IMR-90 (cell line): Measurements from ENCODE around the gene DAAM2. TPM values are rescaled to one million over a fixed set of nuclear protein-coding genes. Genes with fewer than 3 reads are reported as not detected.

Experiments
- ATAC-seq: fragments of 200-7000 bp; cut with Tn5 transposase; 2 replicates; pipeline ENCODE4 v1.9.1; 2020; ENCODE audit warnings: low read depth, mild to moderate bottlenecking, moderate library complexity
- BruUV-seq: library from RNA; stranded (reverse); fragments of 400-500 nt; replicated peaks from 2 replicates; lab custom pipeline; 2021; lab: Mats Ljungman, UMichigan
- CTCF ChIA-PET: fragments of 300-600 bp; formaldehyde crosslinking; extraction: SDS; loops from one replicate; lab custom pipeline; 2021; ENCODE audit warnings: antibody characterized with exemption; lab: Yijun Ruan, JAX
- POLR2A ChIA-PET: fragments of 300-600 bp; sonication (Branson Sonifier 250); formaldehyde crosslinking; loops from one replicate; lab custom pipeline; 2022; ENCODE audit warnings: antibody characterized with exemption; ENCODE audit not compliant: unreplicated experiment; lab: Charles Lee
- DNase-seq: peaks from one replicate; pipeline ENCODE4 v3.0.0; 2013
- H2AFZ ChIP-seq: replicated peaks from 2 replicates; pipeline ENCODE3; 2013; ENCODE audit warnings: low read length, mild to moderate bottlenecking; ENCODE audit not compliant: poor library complexity
- H2AK5ac ChIP-seq: 2 replicates; pipeline ENCODE4 v1.6.1; 2013; ENCODE audit warnings: low read depth, low read length, inconsistent platforms
- H2AK9ac ChIP-seq: replicated peaks from 2 replicates; pipeline ENCODE3; 2013; ENCODE audit warnings: mild to moderate bottlenecking, low read depth, low read length, moderate library complexity; ENCODE audit not compliant: poor library complexity
- H2BK120ac ChIP-seq: 2 replicates; pipeline ENCODE4 v1.6.1; 2013; ENCODE audit warnings: low read depth, low read length, inconsistent platforms
- H2BK15ac ChIP-seq: 3 replicates; pipeline ENCODE4 v1.6.1; 2013; ENCODE audit warnings: low read depth, low read length, inconsistent platforms
- H2BK20ac ChIP-seq: 2 replicates; pipeline ENCODE4 v1.6.1; 2013; ENCODE audit warnings: low read depth, mild to moderate bottlenecking, inconsistent platforms, low read length, moderate library complexity
- H2BK5ac ChIP-seq: 2 replicates; pipeline ENCODE4 v1.6.1; 2013; ENCODE audit warnings: mild to moderate bottlenecking, low read depth, low read length, inconsistent platforms; ENCODE audit not compliant: poor library complexity, severe bottlenecking
- H3K14ac ChIP-seq: replicated peaks from 2 replicates; pipeline ENCODE4 v1.6.1; 2013; ENCODE audit warnings: low read depth, low read length, inconsistent platforms
- H3K18ac ChIP-seq: 2 replicates; pipeline ENCODE4 v1.6.1; 2013; ENCODE audit warnings: low read depth, low read length, control low read depth
- H3K23ac ChIP-seq: 2 replicates; pipeline ENCODE4 v1.6.1; 2013; ENCODE audit warnings: low read depth, low read length, inconsistent platforms
- H3K27ac ChIP-seq: 2 replicates; pipeline ENCODE4 v1.5.1; 2013; ENCODE audit warnings: mild to moderate bottlenecking, control low read depth, low read length; ENCODE audit not compliant: insufficient read depth
- H3K27me3 ChIP-seq: 2 replicates; pipeline ENCODE4 v1.6.1; 2013; ENCODE audit warnings: low read length; ENCODE audit not compliant: control insufficient read depth, insufficient read depth
- H3K36me3 ChIP-seq: 2 replicates; pipeline ENCODE4 v1.6.1; 2013; ENCODE audit warnings: low read length, mixed read lengths; ENCODE audit not compliant: control insufficient read depth, insufficient read depth
- H3K4ac ChIP-seq: 2 replicates; pipeline ENCODE4 v1.6.1; 2013; ENCODE audit warnings: low read depth, low read length, inconsistent platforms
- H3K4me1 ChIP-seq: 2 replicates; pipeline ENCODE4 v1.6.1; 2013; ENCODE audit warnings: low read length, mixed read lengths; ENCODE audit not compliant: control insufficient read depth, insufficient read depth
- H3K4me2 ChIP-seq: 2 replicates; pipeline ENCODE4 v1.6.1; 2013; ENCODE audit warnings: low read depth, mild to moderate bottlenecking, control low read depth, low read length, moderate library complexity
- H3K4me3 ChIP-seq: 2 replicates; pipeline ENCODE4 v1.5.1; 2013; ENCODE audit warnings: low read depth, mild to moderate bottlenecking, control low read depth, low read length, moderate library complexity; ENCODE audit not compliant: insufficient read depth
- H3K56ac ChIP-seq: 2 replicates; pipeline ENCODE4 v1.6.1; 2013; ENCODE audit warnings: low read length, inconsistent platforms; ENCODE audit not compliant: insufficient read depth; ENCODE audit errors: extremely low read depth
- H3K79me1 ChIP-seq, 2 experiments: 2 replicates each; pipeline ENCODE4 v1.6.1; 2013; ENCODE audit warnings: low read length in 2 of 2, inconsistent platforms in 1 of 2, low read depth in 1 of 2
- H3K9ac ChIP-seq: 2 replicates; pipeline ENCODE4 v1.6.1; 2013; ENCODE audit warnings: low read depth, low read length, control low read depth
- H3K9me1 ChIP-seq: 2 replicates; pipeline ENCODE4 v1.6.1; 2013; ENCODE audit warnings: low read length, inconsistent platforms; ENCODE audit not compliant: insufficient read depth
- H3K9me3 ChIP-seq: 2 replicates; pipeline ENCODE4 v1.6.1; 2013; ENCODE audit warnings: low read length; ENCODE audit not compliant: control insufficient read depth, insufficient read depth
- H4K20me1 ChIP-seq: 2 replicates; pipeline ENCODE4 v1.6.1; 2013; ENCODE audit warnings: low read length, inconsistent platforms; ENCODE audit not compliant: insufficient read depth
- H4K5ac ChIP-seq: 2 replicates; pipeline ENCODE4 v1.6.1; 2013; ENCODE audit warnings: mild to moderate bottlenecking, low read depth, low read length, control low read depth
- H4K8ac ChIP-seq, 2 experiments: 2 replicates each; pipeline ENCODE4 v1.6.1; 2013; ENCODE audit warnings: low read depth in 2 of 2, low read length in 2 of 2, control low read depth in 1 of 2, inconsistent platforms in 1 of 2
- H4K91ac ChIP-seq: 2 replicates; pipeline ENCODE4 v1.6.1; 2013; ENCODE audit warnings: low read depth, low read length, inconsistent platforms; ENCODE audit not compliant: insufficient read depth
- MXI1 ChIP-seq: IDR thresholded peaks from 2 replicates; pipeline ENCODE4 v1.6.1; 2012; ENCODE audit warnings: low read depth, mild to moderate bottlenecking, low read length, moderate library complexity, borderline replicate concordance
- WGBS, 2 experiments: methylation state at CpG; one replicate each; pipeline versions ENCODE4 v1.1.5 to v1.1.7; 2013; ENCODE audit warnings: missing lambda C conversion rate in 2 of 2; ENCODE audit not compliant: insufficient read length in 1 of 2; ENCODE audit errors: extremely low coverage in 2 of 2; 5-methylcytosine and 5-hydroxymethylcytosine counted together
- dilution Hi-C: fragments of 300-500 bp; cut with HindIII; formaldehyde crosslinking; loops from one replicate; pipeline ENCODE4 v1.14.3; 2018; ENCODE audit warnings: low sequenced_read_pairs; ENCODE audit not compliant: unreplicated experiment
- in situ Hi-C: fragments of 300-500 bp; cut with MboI; formaldehyde crosslinking; loops from 3 replicates; pipeline ENCODE4 v1.14.3; 2019; ENCODE audit warnings: low sequenced_read_pairs, inconsistent platforms, mixed read lengths
- intact Hi-C: fragments of 100-400 bp; cut with micrococcal nuclease; formaldehyde crosslinking; loops from 2 replicates; pipeline ENCODE4 v1.10.0; 2022
- polyA plus RNA-seq, 3 experiments: library from polyadenylated mRNA; depleted of rRNA; stranded (reverse); fragments of >200 nt; gene quantifications; 2 replicates each; pipeline ENCODE4 v1.2.3, GENCODE V29; 2012; ENCODE audit warnings: low replicate concordance in 1 of 3
- total RNA-seq: library from RNA; depleted of rRNA; stranded (reverse); fragments of >200 nt; gene quantifications from 2 replicates; pipeline ENCODE4 v1.2.3, GENCODE V29; 2012
- TF ChIP-seq, protein P1 (sequence below): fragments of 150-350 bp; IDR thresholded peaks from 2 replicates; pipeline ENCODE4 v1.6.1; 2017; ENCODE audit warnings: mild to moderate bottlenecking, antibody characterized with exemption, low read length, low read depth

The DAAM2 gene
- total and polyA plus RNA-seq, 2 of the 4 experiments (the other 2 are of a cell fraction), result 11.2 to 12.9 TPM

GRCh38 chr6:39901116-39901655 is 109.0 kb downstream of the DAAM2 start:
- Histone ChIP-seq H3K27ac (no peak overlapping the region), H2AFZ (no peak overlapping the region), H3K4me3 (no peak overlapping the region), H3K27me3 (no peaks in the 10 kb centered on the region), H3K79me1 (no peaks in the 10 kb centered on the region), H4K20me1 (no peaks in the 10 kb centered on the region), H3K56ac (no peak overlapping the region), H3K4me2 (no peak overlapping the region), H3K23ac (no peak overlapping the region), H3K14ac (no peak overlapping the region), H2BK5ac (no peak overlapping the region), H3K18ac (no peak overlapping the region), H4K5ac (no peak overlapping the region), H2AK5ac (no peak overlapping the region), H3K9ac (no peak overlapping the region), H2BK15ac (no peak overlapping the region), H2BK120ac (no peak overlapping the region), H3K36me3 (peaks cover 34% of the 10 kb centered on the region; the same call in 1 of the 2 replicates), H2BK20ac (no peak overlapping the region), H3K4me1 (no peaks in the 10 kb centered on the region), H2AK9ac (no peak overlapping the region), H3K4ac (no peak overlapping the region), H4K8ac (no peak overlapping the region), H3K9me1 (no peaks in the 10 kb centered on the region; the same call in 1 of the 2 replicates), H4K91ac (no peak overlapping the region), H3K9me3 (no peaks in the 10 kb centered on the region)
- ChIA-PET POLR2A (no interaction called here), CTCF (no interaction called here)
- DNase-seq, result no peak
- intact Hi-C loops (loop anchor here (10.0 kb wide), 1 partner anchor 404 kb away; no protein-coding TSS in a partner anchor), dilution Hi-C loops (no loop called here), in situ Hi-C loops (no loop called here)
- 100% methylated on average over 1 of the region's 10 CpGs; no CpG with 5 or more reads in 1 of the 2 experiments for WGBS, 2 experiments
- no peak for ATAC-seq
- no peak for TF ChIP-seq MXI1
- TF ChIP-seq, protein P1, sequence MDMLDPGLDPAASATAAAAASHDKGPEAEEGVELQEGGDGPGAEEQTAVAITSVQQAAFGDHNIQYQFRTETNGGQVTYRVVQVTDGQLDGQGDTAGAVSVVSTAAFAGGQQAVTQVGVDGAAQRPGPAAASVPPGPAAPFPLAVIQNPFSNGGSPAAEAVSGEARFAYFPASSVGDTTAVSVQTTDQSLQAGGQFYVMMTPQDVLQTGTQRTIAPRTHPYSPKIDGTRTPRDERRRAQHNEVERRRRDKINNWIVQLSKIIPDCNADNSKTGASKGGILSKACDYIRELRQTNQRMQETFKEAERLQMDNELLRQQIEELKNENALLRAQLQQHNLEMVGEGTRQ, result no peak
- no TSS peak for BruUV-seq
